Calu3 (cell line): ENCODE data around the gene CALN1. TPM values are rescaled to one million over a fixed set of nuclear protein-coding genes. Genes with fewer than 3 reads are reported as not detected.

Source experiments
- BruUV-seq: library from RNA; stranded (reverse); fragments of 400-500 nt; replicated peaks from 2 replicates; lab custom pipeline; 2021; lab: Mats Ljungman, UMichigan
- CTCF ChIA-PET: fragments of 300-600 bp; sonication (Branson Sonifier 250); formaldehyde crosslinking; loops from one replicate; lab custom pipeline; 2022; ENCODE audit warnings: antibody characterized with exemption; lab: Charles Lee
- DNase-seq: peaks from one replicate; pipeline ENCODE4 v3.0.0; 2022
- H3K27ac Mint-ChIP-seq: one replicate; pipeline ENCODE4 v1.8.0; 2022; ENCODE audit warnings: mixed read lengths; ENCODE audit not compliant: unreplicated experiment
- H3K27me3 Mint-ChIP-seq: one replicate; pipeline ENCODE4 v1.8.0; 2022; ENCODE audit warnings: mixed read lengths; ENCODE audit not compliant: unreplicated experiment
- H3K36me3 Mint-ChIP-seq: one replicate; pipeline ENCODE4 v1.8.0; 2022; ENCODE audit warnings: mild to moderate bottlenecking, moderate library complexity, mixed read lengths; ENCODE audit not compliant: insufficient read depth, unreplicated experiment
- H3K4me1 Mint-ChIP-seq: one replicate; pipeline ENCODE4 v1.8.0; 2022; ENCODE audit warnings: mild to moderate bottlenecking, low read depth, mixed read lengths; ENCODE audit not compliant: unreplicated experiment
- H3K4me3 Mint-ChIP-seq: one replicate; pipeline ENCODE4 v1.8.0; 2022; ENCODE audit warnings: mild to moderate bottlenecking, low read depth, moderate library complexity, mixed read lengths; ENCODE audit not compliant: unreplicated experiment
- H3K9me3 Mint-ChIP-seq: one replicate; pipeline ENCODE4 v1.8.0; 2022; ENCODE audit warnings: low read depth, mixed read lengths; ENCODE audit not compliant: unreplicated experiment
- intact Hi-C: fragments of 100-400 bp; cut with micrococcal nuclease; formaldehyde crosslinking; loops from one replicate; pipeline ENCODE4 v1.10.0; 2022; ENCODE audit not compliant: unreplicated experiment
- total RNA-seq: library from RNA; stranded (reverse); gene quantifications from 2 replicates; pipeline ENCODE4 v1.2.3, GENCODE V29; 2022
- TF ChIP-seq, protein P1 (sequence below): fragments of 200-600 bp; IDR thresholded peaks from one replicate; pipeline ENCODE4 v1.8.0; 2022; ENCODE audit warnings: antibody characterized with exemption; ENCODE audit not compliant: unreplicated experiment

Gene CALN1
- total RNA-seq, 1 experiment from 2014 or later, result not detected

DNA sequence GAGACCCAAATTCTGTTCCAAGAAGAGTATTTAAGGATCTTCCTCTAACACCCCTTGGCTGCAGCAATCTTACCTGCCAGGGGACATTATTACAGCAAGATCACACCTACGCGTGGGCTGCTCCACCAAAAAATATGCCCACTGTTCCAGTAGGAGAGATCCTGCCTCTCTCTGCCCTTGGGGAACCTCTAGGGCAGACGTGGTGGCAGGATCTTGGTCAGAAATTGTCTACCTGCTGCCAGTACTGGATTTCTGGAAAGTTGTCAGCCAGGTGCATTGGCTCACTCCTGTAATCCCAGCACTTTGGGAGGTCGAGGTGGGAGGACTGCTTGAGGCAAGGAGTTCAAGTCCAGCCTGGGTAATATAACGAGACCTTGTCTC is 259.0 kb downstream of the CALN1 start:
- Mint-ChIP-seq H3K27ac (no peak overlapping the region), H3K9me3 (peaks cover 4% of the 10 kb centered on the region), H3K4me3 (no peak overlapping the region), H3K27me3 (no peaks in the 10 kb centered on the region), H3K36me3 (no peaks in the 10 kb centered on the region), H3K4me1 (no peaks in the 10 kb centered on the region)
- TF ChIP-seq, protein P1, sequence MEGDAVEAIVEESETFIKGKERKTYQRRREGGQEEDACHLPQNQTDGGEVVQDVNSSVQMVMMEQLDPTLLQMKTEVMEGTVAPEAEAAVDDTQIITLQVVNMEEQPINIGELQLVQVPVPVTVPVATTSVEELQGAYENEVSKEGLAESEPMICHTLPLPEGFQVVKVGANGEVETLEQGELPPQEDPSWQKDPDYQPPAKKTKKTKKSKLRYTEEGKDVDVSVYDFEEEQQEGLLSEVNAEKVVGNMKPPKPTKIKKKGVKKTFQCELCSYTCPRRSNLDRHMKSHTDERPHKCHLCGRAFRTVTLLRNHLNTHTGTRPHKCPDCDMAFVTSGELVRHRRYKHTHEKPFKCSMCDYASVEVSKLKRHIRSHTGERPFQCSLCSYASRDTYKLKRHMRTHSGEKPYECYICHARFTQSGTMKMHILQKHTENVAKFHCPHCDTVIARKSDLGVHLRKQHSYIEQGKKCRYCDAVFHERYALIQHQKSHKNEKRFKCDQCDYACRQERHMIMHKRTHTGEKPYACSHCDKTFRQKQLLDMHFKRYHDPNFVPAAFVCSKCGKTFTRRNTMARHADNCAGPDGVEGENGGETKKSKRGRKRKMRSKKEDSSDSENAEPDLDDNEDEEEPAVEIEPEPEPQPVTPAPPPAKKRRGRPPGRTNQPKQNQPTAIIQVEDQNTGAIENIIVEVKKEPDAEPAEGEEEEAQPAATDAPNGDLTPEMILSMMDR, result no peak
- no TSS peak for BruUV-seq
- intact Hi-C loops, result no loop called here
- CTCF ChIA-PET, result no interaction called here
- no peak for DNase-seq

DNA sequence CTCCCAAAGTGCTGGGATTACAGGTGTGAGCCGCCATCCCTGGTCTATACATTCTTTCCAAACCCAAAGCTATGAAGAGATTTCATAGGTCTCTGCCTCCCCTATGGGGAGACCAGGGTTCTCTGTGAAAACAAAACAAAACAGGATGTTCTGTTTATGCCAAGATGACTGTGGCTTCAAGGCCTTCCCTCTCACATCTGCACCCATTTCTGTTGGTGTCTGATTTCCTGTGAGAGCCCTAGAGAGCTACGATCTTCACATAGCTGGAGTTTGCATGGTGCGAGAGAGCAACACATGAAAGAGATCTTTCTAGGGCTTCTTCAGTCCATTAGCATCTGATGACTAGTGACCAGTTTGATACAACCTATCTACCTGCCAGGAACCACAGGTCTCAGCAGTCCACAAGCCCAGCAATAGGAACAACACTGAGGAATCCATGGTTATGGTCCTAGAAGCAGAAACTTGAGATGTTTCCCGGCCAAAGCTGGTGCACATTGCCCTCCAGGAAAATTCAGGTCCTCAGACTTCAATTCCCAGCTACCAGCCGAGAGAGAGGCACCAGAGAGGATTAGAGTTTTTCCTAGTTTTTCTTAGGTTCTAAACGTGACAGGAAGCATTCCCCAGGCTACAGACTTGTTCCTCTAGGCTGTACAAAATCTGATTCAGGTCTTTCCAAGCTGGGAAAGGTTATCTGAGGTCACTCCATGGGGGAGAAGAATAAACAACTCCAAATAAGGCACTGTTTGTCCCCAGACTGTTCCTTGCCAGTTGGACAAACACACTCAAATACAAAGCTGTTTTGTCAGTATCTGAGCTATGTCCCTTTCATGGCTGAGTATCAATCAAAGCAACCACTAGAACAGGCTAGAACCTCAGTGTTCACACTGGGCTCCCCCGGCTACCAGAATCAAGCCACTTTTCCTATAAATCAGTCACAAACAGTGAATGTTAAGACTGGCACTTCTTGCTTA is 259.7 kb downstream of the CALN1 start:
- TF ChIP-seq, protein P1, result no peak
- peaks cover 4% of the 10 kb centered on the region for H3K9me3 Mint-ChIP-seq
- intact Hi-C loops, result no loop called here
- no peaks in the 10 kb centered on the region for H3K27me3 Mint-ChIP-seq
- no peaks in the 10 kb centered on the region for H3K36me3 Mint-ChIP-seq
- DNase-seq, result no peak
- no TSS peak for BruUV-seq
- CTCF ChIA-PET, result no interaction called here
- no peak overlapping the region for H3K27ac Mint-ChIP-seq
- H3K4me1 Mint-ChIP-seq, result no peaks in the 10 kb centered on the region
- no peak overlapping the region for H3K4me3 Mint-ChIP-seq

DNA sequence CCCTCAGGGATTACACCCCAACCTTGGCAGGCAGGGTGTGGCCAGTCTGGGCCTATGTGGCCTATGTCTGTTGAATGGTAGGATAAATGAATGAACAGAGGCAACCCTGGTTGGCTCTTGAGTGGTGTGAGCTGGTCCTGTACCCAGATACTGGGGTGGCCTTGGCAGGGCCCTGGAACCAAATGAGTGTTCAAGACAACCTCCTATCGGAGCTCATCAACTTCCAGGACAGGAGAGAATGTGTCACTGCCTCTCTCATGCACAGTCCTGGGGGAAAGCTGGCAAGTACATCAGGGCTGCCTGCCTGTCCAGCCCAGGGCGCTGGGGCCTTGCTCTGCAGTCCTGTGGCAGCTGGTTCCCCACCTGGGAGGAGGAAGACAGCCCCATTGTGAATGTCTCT is 271.6 kb downstream of the CALN1 start:
- H3K9me3 Mint-ChIP-seq, result peaks cover 16% of the 10 kb centered on the region
- intact Hi-C loops, result no loop called here
- DNase-seq, result no peak
- no peaks in the 10 kb centered on the region for H3K27me3 Mint-ChIP-seq
- no peak overlapping the region for H3K4me3 Mint-ChIP-seq
- H3K27ac Mint-ChIP-seq, result no peak overlapping the region
- CTCF ChIA-PET, result no interaction called here
- H3K36me3 Mint-ChIP-seq, result no peaks in the 10 kb centered on the region
- TF ChIP-seq, protein P1, result no peak
- BruUV-seq, result no TSS peak
- no peaks in the 10 kb centered on the region for H3K4me1 Mint-ChIP-seq

DNA sequence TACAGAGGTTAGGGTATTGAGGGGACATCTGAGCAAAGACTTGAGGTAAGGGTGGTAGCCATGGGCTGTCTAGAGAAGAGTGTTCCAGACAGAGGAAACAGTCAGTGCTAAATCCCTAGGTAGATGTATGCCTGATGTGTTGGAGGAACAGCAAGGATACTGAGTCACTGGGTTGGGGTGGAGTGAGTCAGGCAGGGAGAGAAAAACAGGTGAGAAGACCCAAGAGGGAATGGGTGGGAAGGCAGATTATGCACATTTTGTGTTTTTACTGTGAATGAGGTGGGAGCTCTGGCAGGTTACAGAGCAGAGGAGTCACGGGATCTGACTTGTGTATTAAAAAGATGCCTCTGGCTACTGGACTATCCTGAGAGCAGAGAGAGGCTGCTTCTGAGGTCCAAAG is 285.0 kb downstream of the CALN1 start:
- DNase-seq, result no peak
- Mint-ChIP-seq H3K9me3 (peaks cover 6% of the 10 kb centered on the region), H3K4me1 (no peaks in the 10 kb centered on the region), H3K27ac (no peak overlapping the region), H3K4me3 (no peak overlapping the region), H3K36me3 (no peaks in the 10 kb centered on the region), H3K27me3 (no peaks in the 10 kb centered on the region)
- no TSS peak for BruUV-seq
- CTCF ChIA-PET, result no interaction called here
- TF ChIP-seq, protein P1, result no peak
- intact Hi-C loops, result no loop called here
